ELF-1 (cell line): ENCODE data around the gene SYNJ2.
A peak's percentile ranks its signal among the peaks of the same experiment; 100 is the strongest.

Experiments
- DNase-seq: peaks from one replicate; pipeline ENCODE4 v3.0.0-alpha.2; 2016; ENCODE audit warnings: low read depth, low spot score

The SYNJ2 gene

DNA sequence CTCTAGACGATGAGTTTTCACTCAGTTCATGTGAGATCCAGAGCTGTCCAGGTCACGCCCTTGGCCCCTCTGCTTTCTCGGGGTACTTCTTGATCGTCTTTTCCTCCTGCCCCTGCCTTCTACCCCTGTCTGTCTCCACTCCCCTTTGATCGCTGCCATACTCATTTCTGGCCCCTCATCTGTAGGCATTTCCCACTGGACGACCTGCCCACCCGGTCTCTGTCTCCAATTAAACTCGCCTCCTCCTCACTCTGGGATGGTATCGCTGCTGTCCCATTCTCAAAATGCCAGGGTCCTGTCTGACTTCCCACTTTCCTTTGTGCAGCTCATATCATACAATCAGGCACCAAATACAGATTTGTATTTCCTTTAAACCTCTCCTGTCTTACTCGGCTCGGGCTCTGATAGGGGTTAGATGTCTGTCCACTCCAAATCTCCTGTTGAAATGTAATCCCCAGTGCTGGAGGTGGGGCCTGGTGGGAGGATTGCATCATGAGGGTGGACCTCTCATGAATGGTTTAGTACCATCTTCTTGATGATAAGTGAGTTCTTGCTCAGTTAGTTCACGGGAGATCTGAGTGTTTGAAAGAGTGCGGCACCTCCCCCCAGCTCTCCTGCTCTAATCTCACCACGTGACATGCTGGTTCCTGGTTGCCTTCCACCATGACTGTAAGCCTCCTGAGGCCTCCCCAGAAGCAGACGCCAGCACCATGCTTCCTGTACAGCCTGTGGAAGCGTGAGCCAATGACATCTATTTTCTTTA, 3.5 kb upstream of the SYNJ2 start:
- no peak for DNase-seq

DNA sequence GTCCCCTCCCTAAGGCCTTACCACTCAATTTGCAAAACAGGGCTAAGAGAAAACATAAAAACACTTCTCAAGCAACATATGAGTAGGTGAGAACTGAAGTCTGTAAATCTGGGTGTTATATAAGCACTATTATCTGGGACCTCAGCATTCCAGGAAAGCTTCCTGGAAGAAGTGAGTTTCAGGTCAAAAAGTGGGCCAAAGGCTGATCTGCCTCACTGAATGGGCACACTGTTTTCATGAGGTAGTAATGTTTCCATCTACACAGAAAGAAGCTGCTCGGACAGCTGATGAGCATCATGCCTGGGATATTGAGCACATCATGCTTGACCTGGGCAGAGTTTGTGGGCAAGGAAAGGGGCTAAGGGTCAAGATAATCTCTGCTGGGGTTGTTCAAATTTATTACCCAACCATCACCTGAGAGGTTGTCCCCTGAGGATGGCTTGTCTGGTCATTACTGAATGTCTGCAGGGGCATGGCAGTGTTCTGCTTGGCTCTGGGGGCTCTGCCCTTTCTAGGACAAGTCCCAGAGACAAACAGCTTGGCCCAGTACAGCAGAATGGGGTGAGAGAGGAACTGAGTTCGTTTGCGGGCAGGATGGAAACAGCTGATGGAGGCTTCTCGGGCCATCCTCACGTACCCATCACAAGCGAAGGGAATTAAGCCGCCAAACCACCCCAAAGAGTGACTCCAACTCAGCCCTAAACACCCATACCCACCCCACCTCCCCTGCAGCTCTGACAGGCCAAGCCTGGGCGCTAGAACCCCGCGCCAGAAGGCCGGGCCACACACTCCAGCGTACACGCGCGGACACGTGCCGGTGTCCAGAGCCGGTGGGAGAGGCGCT, 1.2 kb upstream of the SYNJ2 start:
- no peak for DNase-seq

- no peak for DNase-seq
Measured at GRCh38 chr6:157981132-157981394, 600 bp upstream of the SYNJ2 start.

DNA sequence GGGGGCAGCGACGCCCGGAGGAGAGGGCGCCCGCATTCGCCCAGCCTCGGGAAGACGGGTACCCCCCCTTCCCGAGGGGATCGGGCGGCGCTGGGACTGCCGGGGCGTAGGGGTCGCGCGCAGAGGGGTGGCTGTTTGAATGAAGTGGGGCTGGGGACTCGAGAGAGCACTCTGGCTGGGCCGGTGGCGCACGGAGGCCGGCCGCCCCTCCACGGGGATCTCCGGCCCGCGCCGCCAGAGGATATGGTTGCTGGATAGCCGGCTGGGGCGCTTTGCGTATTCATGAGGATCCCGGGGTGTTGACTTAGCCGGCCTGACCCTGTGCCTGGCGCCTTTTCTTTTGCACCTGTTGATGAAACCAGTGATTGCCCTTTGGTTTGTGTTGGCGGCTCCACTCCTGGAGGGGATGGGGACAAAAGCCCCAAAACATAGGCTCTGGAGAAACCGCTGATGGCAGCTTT, 469 bp downstream of the SYNJ2 start:
- peak; percentile 64 for DNase-seq

DNA sequence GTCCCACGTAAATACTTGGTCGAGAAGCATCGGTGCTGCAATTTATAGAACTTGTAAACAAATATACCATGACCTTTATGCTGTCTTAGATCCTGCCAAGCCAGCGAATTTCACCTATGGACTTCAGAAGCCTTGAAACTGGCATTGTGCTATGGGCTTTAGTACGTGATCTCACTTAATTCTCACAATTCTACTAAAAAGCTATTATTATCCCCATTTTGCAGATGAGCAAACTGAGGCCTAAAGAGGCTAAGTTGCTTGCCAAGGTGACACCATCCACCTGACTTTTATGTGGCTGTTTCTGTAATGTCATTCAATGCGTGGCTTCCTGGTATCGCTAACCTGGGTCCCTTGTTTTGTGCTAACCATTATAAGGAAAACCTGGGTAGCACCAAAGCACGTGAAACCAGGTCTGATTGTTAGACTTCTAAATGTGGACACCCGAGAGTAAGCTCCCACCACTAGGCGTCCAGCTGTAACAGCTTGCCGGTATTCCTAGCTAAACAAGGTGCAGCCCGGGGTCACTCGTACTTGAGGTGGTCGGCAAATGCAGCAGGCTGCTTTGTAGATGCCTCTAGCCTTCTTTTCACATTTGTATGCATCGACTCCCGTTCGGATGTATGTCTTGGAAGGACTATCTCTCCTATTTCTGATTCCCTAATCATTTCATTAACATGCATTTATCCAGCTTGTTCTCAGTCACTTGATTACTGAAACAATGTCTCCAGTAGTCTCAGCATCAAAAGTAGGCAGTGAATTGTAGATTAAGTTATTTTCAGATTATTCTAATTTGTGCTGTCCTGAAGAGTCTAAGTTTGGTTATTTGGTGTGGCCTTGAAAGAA, 1.1 kb downstream of the SYNJ2 start:
- DNase-seq = peak; percentile 62

GRCh38 chr6:157983406-157984119, 1.9 kb downstream of the SYNJ2 start:
- DNase-seq = no peak

- no peak for DNase-seq
Measured at GRCh38 chr6:157984128-157984527, 2.5 kb downstream of the SYNJ2 start.

- no peak for DNase-seq
Measured at GRCh38 chr6:157984686-157985225, 3.1 kb downstream of the SYNJ2 start.

DNA sequence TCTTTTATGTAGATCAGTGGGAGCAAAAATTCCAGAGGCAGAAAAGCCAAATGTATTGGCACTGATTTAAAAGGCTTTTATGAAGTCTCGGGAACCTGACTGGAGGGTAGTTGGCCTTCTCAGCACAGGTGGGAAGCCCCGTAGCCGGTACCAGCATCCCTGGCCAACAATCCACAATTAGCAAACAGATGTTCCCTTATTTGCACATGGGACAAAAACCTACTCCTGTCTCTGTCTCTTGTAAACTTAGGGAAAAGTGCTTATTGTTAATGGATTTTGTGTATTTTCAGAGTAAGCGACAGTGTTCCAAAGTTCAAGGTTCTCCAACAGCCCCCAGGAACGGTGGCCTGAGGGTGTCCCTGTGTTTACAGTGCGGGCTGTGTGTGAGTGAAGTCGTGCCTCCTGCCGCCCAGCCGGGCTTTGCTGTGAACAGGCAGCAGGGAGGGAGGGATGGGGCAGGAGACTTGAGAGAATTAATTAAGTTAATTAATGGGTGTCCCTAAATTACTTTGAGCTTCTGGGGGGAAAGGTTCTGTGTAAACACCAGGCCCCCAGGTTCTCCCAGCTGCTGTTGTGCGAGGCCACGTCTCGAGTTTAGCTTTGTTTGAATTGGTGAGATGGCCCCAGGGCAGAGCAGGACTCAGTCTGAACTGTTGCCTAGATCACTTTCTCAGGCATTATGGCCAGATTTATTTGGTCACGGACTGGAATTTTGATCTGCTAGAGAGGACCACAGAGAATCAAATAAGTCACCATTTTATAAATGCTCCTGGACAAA, 3.9 kb downstream of the SYNJ2 start:
- peak; percentile 86 for DNase-seq

- DNase-seq = peak; percentile 73
Measured at GRCh38 chr6:157987788-157988699, 6.4 kb downstream of the SYNJ2 start.

DNA sequence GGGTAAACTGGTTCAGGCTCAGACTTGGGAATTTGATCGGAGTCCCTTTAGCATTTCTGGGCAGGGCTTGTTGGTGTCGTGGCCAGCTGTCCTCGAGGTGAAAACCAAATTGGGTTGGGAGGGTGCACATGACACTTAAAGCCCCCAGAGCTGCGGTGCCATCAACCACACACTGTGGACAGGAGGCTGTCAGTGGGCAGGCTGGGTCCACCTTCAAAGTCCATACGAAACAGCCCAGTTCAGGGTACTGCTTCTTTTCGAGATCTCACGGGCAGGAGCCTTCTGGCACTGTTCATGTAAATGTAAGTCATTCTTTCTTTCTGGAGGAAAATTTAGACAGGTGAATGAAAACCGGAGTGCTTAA, 7.0 kb downstream of the SYNJ2 start:
- DNase-seq = no peak

DNA sequence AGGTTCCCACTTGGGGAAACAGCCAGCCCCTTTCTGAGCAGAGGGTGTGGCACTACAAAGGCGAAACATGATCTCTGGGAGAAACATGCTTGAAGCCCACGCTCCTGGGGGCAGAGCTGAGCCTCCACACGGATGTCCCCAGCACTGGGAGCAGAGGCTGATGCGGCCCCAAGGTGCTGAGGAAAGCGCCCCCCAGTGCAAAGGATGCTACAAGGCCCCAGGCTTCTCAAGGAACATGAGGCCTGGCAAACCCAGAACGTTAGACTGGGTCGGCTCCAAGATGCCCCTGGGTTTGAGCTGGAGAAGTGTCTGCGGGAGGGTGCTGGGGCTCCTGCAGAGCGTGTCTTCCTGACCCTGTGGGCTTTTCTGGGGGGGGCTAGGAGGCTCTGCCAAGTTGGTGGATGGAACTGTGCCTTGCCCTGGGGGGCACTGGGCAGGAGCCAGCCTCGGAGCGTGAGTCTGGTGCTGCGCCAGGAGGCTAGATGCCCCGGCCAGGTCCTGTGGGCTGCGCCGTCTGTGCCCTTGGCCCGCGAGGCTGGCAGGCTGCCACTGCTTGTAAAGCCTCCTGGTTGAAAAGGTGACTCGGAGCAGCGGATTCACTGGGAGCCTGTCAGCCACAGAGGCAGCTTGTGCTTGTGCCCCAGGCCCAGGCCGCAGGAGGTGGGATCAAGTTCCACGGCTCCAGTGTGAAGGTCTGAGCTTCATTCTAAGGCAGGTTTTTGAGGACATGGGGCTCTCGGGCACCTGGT, 8.1 kb downstream of the SYNJ2 start:
- peak; percentile 55 for DNase-seq

DNA sequence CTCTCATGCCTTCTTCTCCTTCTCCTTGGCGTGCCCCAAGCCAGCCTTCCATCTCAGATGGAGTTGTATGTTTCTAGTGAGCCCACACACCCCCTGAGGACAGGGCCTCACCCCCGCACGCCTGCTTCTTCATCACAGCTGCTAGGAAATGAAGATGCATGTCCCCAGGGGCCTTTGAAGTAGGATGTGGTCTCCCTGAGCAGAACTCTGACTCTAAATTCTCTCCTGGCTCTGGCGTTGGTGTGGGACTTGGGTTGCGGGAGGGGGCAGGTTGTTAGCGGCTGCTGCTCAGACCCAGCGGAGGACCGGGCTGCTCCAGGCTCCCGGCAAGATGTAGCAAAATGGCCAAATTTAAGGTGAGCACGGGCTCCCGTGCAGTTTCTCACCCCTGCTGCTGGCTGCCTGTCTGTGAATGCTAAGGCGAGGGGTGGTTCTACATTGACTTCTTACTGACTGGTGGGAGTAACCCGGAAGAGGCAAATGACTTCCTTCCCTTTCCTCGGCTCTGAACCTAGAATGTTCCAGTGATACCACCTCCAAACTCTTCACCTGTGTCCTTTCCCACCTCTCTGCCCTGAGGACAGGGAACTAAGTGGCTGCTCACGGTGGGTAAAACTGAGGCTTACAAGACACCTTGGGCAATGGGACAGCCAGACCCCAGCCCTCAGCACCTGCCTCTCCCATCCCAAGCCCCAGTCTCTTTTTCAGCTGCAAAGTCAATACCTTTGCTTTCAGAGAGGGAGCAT, 8.8 kb downstream of the SYNJ2 start:
- DNase-seq = peak; percentile 47

GRCh38 chr6:157991067-157991432, 9.4 kb downstream of the SYNJ2 start:
- no peak for DNase-seq

DNA sequence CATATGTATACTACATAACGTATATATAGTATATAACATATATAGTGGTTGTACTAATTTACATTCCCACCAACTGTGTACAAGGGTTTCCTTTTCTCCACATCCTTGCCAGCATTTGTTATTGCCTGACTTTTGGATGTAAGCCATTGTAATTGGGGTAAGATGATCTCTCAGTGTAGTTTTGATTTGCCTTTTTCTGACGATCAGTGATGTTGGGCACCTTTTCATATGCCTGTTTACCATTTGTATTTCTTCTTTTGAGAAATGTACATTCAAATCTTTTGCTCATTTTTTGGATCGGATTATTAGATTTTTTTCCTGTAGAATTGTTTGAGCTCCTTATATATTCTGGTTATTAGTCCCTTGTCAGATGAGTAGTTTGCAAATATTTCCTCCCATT, 11.4 kb downstream of the SYNJ2 start:
- no peak for DNase-seq

- DNase-seq = peak; percentile 50
Measured at GRCh38 chr6:157994125-157994795, 12.6 kb downstream of the SYNJ2 start.

DNA sequence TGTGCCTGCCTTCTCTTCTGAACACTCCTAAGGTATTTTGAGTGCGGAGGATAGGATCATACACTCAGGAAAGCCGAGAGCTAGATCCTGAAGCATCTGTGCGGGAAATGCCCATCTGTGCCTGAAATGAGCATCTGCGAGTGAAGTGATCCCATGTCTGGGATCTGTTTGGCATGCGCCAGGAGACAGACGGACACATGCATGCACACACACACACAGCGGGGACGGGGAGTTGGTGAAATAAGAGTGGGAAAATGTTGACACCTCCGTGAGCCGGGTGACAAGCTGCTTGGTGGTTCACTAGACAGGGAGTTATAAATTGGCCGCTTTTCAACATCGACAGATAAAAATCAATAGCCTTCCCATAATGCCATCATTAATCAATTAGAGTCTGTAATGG, 13.8 kb downstream of the SYNJ2 start:
- no peak for DNase-seq
